GM18867 (cell line): ENCODE results near the gene SLC24A2.

Source experiments
- ATAC-seq: cut with Tn5 transposase; IDR thresholded peaks from one replicate; pipeline ENCODE4 v1.9.1; 2021; ENCODE audit warnings: mild to moderate bottlenecking, moderate library complexity; ENCODE audit not compliant: unreplicated experiment

SLC24A2 gene

DNA sequence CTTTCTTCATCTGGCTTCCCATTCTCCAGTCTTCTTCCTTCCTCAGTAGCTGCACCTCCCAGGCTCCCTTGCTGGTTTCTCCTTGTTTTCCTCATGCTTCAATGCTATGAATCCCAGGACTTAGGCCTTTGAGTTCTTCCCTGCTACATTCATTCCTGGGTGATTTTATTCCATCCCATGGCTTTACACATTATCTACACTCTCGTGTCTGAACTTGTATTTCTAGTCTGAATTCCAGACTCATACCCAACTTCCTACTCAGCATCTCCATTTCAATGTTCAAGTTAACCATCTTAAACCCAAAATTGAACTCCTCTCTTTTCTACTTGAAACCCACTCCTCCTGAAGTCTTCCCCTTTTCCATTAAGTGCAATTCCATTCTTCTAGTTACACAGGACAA lies 20.0 kb downstream of the SLC24A2 start:
- no peak for ATAC-seq

DNA sequence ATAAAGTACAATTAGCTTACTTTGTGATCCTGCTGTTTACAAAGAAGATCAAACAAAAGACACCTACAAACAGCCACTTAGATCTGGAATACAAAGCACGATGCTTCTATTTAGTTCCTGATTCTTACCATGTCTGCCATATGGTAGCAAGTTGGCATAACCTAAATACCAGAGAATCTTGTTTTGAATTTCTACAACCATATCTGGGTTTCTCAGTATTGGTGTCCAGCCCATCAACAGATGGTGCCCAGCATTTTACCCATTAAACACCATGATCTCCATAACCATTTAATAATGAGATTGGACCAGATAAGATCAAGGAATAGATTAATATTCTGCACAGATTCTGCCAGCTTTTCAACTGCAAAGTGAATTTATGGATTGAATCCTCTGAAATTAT lies 29.8 kb downstream of the SLC24A2 start:
- no peak for ATAC-seq

DNA sequence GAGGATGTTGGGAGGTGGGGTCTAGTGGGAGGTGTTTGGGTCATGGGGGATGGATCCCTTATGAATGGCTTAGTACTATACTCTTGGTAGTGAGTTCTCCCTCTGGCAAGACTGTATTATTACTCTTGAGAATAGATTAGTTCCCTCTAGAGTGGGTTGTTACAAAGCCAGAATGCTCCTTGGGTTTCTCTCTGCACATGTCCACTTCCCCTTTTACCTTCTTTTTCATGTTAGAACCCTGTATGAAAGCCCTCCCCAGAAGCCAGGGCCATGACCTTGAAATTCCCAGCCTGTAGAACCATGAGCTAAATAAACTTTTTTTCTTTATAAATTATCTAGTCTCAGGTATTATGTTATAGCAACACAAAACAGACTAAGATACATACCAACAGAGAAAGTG lies 31.1 kb downstream of the SLC24A2 start:
- ATAC-seq = no peak

DNA sequence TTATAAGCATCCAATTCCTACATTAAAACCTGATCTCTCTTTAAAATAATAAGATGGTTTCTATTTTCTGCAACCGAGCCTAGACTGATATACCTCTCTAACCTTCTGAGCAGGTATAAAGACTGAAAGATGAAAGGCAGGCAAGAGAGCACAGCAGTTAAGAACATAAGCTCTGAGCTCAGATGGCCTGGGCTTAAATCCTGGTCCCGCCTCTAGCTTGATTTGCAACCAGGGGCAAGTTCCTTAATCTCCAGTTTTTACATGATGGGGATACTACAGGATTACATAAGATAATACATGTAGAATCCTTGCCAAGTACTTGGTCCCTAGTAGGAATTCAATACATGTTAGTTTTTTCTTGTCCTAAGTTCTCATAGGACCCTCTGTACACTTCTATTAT lies 33.9 kb downstream of the SLC24A2 start:
- no peak for ATAC-seq

DNA sequence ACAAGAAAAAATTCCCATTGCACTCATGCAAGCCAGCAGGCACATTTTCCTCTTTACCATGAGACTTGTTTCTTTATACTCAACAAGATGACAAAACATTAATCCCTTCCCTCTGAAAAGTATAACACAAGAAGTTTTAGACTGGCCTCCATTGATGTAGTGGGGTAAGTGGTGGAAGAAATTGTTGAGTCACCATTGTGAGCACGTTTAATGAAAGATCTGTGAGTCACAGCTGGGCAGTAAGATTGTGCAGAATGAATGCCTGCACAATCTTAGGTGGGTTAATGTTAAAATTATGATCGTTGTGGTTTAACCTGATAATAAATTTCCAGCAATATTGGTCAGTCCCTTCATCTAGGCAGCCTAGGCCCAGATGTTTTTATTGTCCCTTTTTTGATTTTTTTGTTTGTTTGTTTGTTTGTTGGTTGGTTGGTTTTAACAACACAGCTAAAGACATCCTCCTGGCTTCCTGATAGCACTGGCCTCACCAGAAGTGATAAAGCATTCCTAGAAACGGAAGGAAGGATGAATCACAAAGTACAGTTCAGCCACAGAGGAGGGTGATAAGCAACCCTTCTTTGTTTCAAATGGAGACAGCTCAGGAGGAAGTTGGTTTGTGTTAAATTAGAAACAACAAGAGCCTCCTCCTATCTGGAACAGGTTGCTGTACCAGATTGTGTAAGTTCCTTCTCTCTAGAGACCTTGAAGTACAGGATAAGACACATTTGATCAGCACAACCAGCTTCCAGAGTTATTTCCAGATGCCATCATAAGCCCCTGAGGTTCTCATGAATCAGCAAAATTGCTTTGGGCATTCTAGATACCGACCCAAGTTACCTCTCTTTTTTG lies 40.3 kb downstream of the SLC24A2 start:
- no peak for ATAC-seq

DNA sequence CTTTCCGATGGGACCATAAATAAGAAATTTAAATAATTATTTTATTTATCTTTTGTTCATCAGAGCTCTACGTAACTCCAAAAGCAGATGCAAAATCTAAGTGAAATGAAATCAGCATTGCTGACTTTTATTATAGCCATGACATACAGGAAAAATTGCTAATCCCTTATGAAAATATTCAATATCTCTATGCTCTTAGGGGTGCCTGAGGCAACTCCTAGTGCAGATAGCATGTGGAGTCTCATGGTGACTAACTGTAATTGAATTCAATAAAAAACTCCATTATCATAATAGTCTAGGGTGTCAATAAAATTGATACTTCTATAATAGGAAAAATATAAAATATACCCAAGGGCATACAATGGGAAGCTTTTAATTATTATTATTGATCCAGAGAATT lies 42.6 kb downstream of the SLC24A2 start:
- ATAC-seq = no peak

DNA sequence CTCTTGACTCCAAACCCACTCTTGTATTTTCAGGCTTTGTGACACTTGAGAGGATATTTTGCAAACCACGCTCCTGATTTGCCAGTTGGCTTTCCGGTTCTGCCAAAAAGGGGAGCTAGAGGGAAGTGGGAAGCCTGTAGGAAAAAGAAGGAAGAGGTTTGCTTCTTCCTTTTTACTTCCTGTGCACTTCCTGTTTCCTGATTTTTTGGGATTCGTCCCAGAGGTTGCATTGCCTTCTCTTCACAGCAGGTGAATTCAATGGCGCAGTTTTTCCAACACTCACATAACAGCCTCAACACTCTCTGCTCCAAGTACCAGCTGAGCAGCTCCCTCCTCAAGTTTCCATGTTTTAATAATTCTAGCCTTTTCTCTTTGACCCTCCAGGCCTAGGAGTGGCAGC lies 47.7 kb downstream of the SLC24A2 start:
- no peak for ATAC-seq
